Nucleus accumbens (tissue), 56 donors: ENCODE measurements around the gene GYPB.
"Not testable (repeated sequence)": the region's sequence is repeated elsewhere in the genome, so short reads cannot be mapped to it uniquely, and the experiment has no call there.

ENCODE experiments used
- DNase-seq, 56 donors: peaks; one replicate each; lab custom pipeline; 2025; lab: John Stamatoyannopoulos, UW

GYPB gene

GRCh38 chr4:143950185-143950584, 69.0 kb downstream of the GYPB start:
- not testable (repeated sequence) for DNase-seq

DNA sequence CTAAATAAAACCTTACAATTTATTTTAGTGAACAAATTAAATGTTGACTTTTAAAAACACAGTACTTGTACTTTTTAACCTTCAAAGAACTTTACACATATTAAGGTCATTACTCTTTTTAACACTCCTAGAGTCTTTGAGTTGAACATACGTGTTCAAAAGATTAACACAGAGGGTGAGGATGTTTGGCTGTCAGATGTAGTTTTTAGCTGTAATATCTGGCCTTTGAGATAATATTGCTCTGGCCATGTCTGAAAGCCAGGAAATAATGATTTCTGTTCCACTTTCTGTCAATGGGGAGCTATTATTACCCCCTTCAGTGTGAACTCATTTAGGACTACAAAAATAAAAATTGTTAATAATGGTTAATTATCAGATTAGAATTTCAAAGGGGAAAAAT, 71.7 kb downstream of the GYPB start:
- DNase-seq = not testable (repeated sequence)
